Measurements from ENCODE around the gene TEAD3.

DNA sequence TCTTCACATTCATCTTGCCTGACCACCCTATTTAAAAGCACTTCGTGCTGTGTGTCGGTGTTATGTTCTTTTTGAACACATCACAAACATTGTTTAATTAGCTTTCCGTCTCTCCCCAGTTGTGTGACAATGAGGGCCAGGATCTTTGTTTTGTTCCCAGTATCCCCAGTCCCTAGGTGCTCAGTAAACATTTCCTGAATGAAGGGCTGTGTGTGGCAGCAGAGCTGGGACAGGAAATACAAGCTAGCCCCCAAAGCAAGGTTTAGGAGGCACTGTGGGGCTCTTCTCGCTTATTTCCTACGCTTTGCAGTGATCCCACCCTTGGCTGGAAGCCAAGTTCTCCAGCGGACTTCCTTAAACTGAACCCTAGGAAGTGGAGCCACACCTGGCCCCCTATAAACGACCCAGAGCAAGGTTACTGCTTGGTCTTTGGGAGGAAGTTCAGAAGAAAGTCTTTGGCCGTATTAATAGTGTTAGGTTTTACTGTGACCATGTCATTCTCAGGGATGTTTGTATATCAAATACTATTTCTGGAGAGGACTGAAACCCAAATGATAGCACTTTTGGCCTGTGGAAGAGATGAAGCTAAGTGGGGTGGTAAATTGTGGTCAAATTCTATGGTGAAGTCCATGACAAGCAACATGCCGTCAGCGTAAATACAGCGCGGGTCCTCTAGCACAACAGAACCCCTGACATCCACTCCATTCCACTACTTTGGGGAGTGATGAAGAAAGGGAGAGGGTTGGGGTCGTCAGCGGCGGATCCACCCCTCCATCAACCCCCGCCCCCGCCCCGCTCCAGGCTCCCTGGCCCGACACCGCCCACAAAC, 45.3 kb downstream of the TEAD3 start:
- TF ChIP-seq, protein P1, sequence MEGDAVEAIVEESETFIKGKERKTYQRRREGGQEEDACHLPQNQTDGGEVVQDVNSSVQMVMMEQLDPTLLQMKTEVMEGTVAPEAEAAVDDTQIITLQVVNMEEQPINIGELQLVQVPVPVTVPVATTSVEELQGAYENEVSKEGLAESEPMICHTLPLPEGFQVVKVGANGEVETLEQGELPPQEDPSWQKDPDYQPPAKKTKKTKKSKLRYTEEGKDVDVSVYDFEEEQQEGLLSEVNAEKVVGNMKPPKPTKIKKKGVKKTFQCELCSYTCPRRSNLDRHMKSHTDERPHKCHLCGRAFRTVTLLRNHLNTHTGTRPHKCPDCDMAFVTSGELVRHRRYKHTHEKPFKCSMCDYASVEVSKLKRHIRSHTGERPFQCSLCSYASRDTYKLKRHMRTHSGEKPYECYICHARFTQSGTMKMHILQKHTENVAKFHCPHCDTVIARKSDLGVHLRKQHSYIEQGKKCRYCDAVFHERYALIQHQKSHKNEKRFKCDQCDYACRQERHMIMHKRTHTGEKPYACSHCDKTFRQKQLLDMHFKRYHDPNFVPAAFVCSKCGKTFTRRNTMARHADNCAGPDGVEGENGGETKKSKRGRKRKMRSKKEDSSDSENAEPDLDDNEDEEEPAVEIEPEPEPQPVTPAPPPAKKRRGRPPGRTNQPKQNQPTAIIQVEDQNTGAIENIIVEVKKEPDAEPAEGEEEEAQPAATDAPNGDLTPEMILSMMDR (IDR thresholded peaks at IDR 0.05): no peak
- TF ChIP-seq, protein P2, sequence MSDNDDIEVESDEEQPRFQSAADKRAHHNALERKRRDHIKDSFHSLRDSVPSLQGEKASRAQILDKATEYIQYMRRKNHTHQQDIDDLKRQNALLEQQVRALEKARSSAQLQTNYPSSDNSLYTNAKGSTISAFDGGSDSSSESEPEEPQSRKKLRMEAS (CRISPR knock-in tag; IDR thresholded peaks at IDR 0.05): no peak
- no peak for TF ChIP-seq HMGA2 (CRISPR knock-in tag; IDR thresholded peaks at IDR 0.05)
- no peak for TF ChIP-seq CREB1 (CRISPR knock-in tag; IDR thresholded peaks at IDR 0.05)
- no peak for TF ChIP-seq ESRRA (CRISPR knock-in tag; IDR thresholded peaks at IDR 0.05; ENCODE audit: borderline replicate concordance)
- TF ChIP-seq, protein P3, sequence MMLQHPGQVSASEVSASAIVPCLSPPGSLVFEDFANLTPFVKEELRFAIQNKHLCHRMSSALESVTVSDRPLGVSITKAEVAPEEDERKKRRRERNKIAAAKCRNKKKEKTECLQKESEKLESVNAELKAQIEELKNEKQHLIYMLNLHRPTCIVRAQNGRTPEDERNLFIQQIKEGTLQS (CRISPR knock-in tag; conservative IDR thresholded peaks at IDR 0.05): no peak
- no peak for TF ChIP-seq FOXK1 (CRISPR knock-in tag; IDR thresholded peaks at IDR 0.05)
- TF ChIP-seq, protein P4, sequence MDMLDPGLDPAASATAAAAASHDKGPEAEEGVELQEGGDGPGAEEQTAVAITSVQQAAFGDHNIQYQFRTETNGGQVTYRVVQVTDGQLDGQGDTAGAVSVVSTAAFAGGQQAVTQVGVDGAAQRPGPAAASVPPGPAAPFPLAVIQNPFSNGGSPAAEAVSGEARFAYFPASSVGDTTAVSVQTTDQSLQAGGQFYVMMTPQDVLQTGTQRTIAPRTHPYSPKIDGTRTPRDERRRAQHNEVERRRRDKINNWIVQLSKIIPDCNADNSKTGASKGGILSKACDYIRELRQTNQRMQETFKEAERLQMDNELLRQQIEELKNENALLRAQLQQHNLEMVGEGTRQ (CRISPR knock-in tag; IDR thresholded peaks at IDR 0.05): no peak
- TF ChIP-seq, protein P5, sequence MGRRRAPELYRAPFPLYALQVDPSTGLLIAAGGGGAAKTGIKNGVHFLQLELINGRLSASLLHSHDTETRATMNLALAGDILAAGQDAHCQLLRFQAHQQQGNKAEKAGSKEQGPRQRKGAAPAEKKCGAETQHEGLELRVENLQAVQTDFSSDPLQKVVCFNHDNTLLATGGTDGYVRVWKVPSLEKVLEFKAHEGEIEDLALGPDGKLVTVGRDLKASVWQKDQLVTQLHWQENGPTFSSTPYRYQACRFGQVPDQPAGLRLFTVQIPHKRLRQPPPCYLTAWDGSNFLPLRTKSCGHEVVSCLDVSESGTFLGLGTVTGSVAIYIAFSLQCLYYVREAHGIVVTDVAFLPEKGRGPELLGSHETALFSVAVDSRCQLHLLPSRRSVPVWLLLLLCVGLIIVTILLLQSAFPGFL (CRISPR knock-in tag; IDR thresholded peaks at IDR 0.05; ENCODE audit: borderline replicate concordance): no peak
- no peak for TF ChIP-seq ZNF423 (CRISPR knock-in tag; IDR thresholded peaks at IDR 0.05)
- TF ChIP-seq SMAD4 (CRISPR knock-in tag; IDR thresholded peaks at IDR 0.05): no peak

All from WTC11 (cell line).